ENCODE data around the gene MORF4L1. TPM values are rescaled to one million over a fixed set of nuclear protein-coding genes. Genes with fewer than 3 reads are reported as not detected.

Gene MORF4L1
- total RNA-seq, 6 experiments from 2014 or later, result 86.9 to 126 (median 115) TPM

GRCh38 chr15:78932258-78932808, 59.6 kb downstream of the MORF4L1 start:
- peaks cover 0 to 44% (median 5%) of the 10 kb centered on the region in 4 donors for H3K36me3 ChIP-seq
- H3K4me3 ChIP-seq, result no peak overlapping the region
- TF ChIP-seq CTCF (IDR thresholded peaks at IDR 0.05) (no peak), POLR2A (IDR thresholded peaks at IDR 0.05) (no peak)
- no peak overlapping the region for H3K27ac ChIP-seq
- H3K4me1 ChIP-seq, result peaks cover 0 to 19% (median 11%) of the 10 kb centered on the region in 4 donors
- intact Hi-C loops (cut with DNase I), result no loop called here
- no peak for DNase-seq
- WGBS (ENCODE audit: insufficient coverage, low coverage, low lambda C conversion rate, missing lambda C conversion rate), result 38% methylated on average over 1 of the region's 13 CpGs
- H3K27me3 ChIP-seq, result no peaks in the 10 kb centered on the region
- no peak for ATAC-seq
- H3K9me3 ChIP-seq, result no peaks in the 10 kb centered on the region

DNA sequence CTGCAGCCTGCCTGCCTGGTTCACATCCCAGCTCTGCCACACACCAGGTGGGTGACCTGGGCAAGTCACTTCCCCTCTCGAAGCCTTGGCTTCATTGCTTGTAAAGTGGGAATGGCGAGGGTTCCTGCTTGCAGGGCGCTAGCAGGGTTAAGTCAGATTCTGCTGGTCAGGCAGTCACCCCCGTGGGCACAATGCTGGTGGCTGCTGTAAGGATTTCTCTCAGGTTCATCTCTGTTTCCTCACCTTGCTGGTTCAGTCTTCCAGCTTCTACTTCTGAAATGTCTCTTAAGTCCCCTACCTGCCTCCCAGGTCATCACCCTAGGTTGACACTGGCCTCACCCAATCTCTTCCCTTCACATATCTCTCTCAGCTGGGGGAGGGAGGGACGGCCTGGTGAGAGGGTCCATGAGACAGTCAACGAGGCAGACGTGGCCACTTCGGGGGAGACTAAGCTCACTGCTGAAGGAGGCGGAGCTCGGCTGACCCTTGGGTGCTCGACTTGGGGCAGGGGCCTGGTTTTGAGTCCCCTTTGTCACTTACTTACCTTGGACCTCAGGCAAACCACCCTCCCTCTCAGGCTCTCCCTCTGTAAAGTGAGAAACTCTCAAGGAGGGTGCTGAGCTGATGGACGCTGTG, 60.6 kb downstream of the MORF4L1 start:
- H3K36me3 ChIP-seq, result peaks cover 0 to 48% (median 6%) of the 10 kb centered on the region in 4 donors
- no peaks in the 10 kb centered on the region for H3K9me3 ChIP-seq
- TF ChIP-seq CTCF (IDR thresholded peaks at IDR 0.05), result no peak
- no peak for TF ChIP-seq POLR2A (IDR thresholded peaks at IDR 0.05)
- H3K4me1 ChIP-seq, result peaks cover 0 to 19% (median 11%) of the 10 kb centered on the region in 4 donors
- no peaks in the 10 kb centered on the region for H3K27me3 ChIP-seq
- intact Hi-C loops (cut with DNase I), result no loop called here
- WGBS (ENCODE audit: insufficient coverage, low coverage, low lambda C conversion rate, missing lambda C conversion rate), result 83% methylated on average over 10 of the region's 12 CpGs
- no peak overlapping the region for H3K4me3 ChIP-seq
- ATAC-seq, result no peak
- no peak for DNase-seq
- peak overlapping the region in 1 of 3 donors; percentile 42 for H3K27ac ChIP-seq

- intact Hi-C loops (cut with DNase I), result no loop called here
- Histone ChIP-seq H3K4me1 (peaks cover 0 to 19% (median 11%) of the 10 kb centered on the region in 4 donors), H3K27ac (peak overlapping the region in 1 of 3 donors; percentile 42), H3K9me3 (no peaks in the 10 kb centered on the region), H3K4me3 (no peak overlapping the region), H3K27me3 (no peaks in the 10 kb centered on the region), H3K36me3 (peaks cover 0 to 53% (median 6%) of the 10 kb centered on the region in 4 donors)
- TF ChIP-seq POLR2A (IDR thresholded peaks at IDR 0.05) (no peak), CTCF (IDR thresholded peaks at IDR 0.05) (no peak)
- ATAC-seq (peak; percentile 53 to 81 (median 77)), DNase-seq (peak in 1 of 3 donors; percentile 52)
- 21% methylated on average over 4 of the region's 20 CpGs for WGBS (ENCODE audit: insufficient coverage, low coverage, low lambda C conversion rate, missing lambda C conversion rate)
Observed at GRCh38 chr15:78933823-78934654, 61.3 kb downstream of the MORF4L1 start.

DNA sequence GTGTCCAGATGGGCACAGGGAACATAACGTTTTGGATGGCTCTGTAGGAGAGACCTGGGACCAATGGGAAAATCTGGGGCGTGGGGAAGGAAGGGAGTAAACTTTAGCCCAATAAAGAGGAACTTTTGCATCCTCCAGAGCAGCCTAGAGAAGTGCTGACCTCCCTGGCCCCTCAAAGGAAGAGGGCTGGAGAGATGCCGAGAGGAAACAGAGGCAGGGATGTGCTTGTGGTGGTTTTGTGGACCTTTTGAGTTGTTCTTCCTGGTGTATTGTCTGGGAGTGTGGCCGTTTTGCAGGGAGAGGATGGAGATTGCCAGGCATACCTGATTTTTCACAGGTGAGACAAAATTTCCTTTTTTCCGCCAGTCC, 61.9 kb downstream of the MORF4L1 start:
- H3K4me1 ChIP-seq, result peaks cover 0 to 19% (median 11%) of the 10 kb centered on the region in 4 donors
- no peak for TF ChIP-seq CTCF (IDR thresholded peaks at IDR 0.05)
- TF ChIP-seq POLR2A (IDR thresholded peaks at IDR 0.05), result no peak
- DNase-seq (no peak), ATAC-seq (peak in 1 of 4 donors; percentile 19)
- H3K27ac ChIP-seq, result no peak overlapping the region
- intact Hi-C loops (cut with DNase I), result no loop called here
- no peak overlapping the region for H3K4me3 ChIP-seq
- peaks cover 0 to 53% (median 6%) of the 10 kb centered on the region in 4 donors for H3K36me3 ChIP-seq
- H3K9me3 ChIP-seq, result no peaks in the 10 kb centered on the region
- H3K27me3 ChIP-seq, result no peaks in the 10 kb centered on the region
- WGBS (ENCODE audit: insufficient coverage, low coverage, low lambda C conversion rate, missing lambda C conversion rate), result 57% methylated on average over 3 of the region's 5 CpGs
